Stimulated activated CD8-positive, alpha-beta memory T cell treated with anti-CD3 and anti-CD28 coated beads, Interleukin-4, amount 100 ng/mL, for 48 hours (primary cell): ENCODE data around the gene GRB14.
"Not testable (repeated sequence)": the region's sequence is repeated elsewhere in the genome, so short reads cannot be mapped to it uniquely, and the experiment has no call there.

ENCODE experiments used
- DNase-seq: peaks from one replicate; pipeline ENCODE4 v3.0.0-alpha.2; 2020

GRB14 gene

GRCh38 chr2:164620873-164621763 lies at the start of gene GRB14:
Gene GRB14 (minus strand): TSS chr2:164621482. CDS start chr2:164621309, 173 bp downstream.
- DNase-seq, result no peak

- DNase-seq, result no peak
Measured at GRCh38 chr2:164669291-164669690, 48.0 kb upstream of the GRB14 start.

- DNase-seq, result no peak
Measured at GRCh38 chr2:164667566-164667965, 46.3 kb upstream of the GRB14 start.

GRCh38 chr2:164664070-164664469 lies 42.8 kb upstream of the GRB14 start:
- no peak for DNase-seq

GRCh38 chr2:164662868-164663631 lies 41.8 kb upstream of the GRB14 start:
- no peak for DNase-seq

GRCh38 chr2:164662066-164662465 lies 40.8 kb upstream of the GRB14 start:
- DNase-seq, result no peak

GRCh38 chr2:164661349-164661748 lies 40.1 kb upstream of the GRB14 start:
- DNase-seq, result no peak

GRCh38 chr2:164657129-164657528 lies 35.8 kb upstream of the GRB14 start:
- DNase-seq, result no peak

- no peak for DNase-seq
Measured at GRCh38 chr2:164655750-164656149, 34.5 kb upstream of the GRB14 start.

- DNase-seq, result no peak
Measured at GRCh38 chr2:164655336-164655735, 34.1 kb upstream of the GRB14 start.

GRCh38 chr2:164651361-164651760 lies 30.1 kb upstream of the GRB14 start:
- DNase-seq, result no peak

GRCh38 chr2:164644036-164644700 lies 22.9 kb upstream of the GRB14 start:
- no peak for DNase-seq

GRCh38 chr2:164642946-164643555 lies 21.8 kb upstream of the GRB14 start:
- no peak for DNase-seq

- DNase-seq, result no peak
Measured at GRCh38 chr2:164642268-164642667, 21.0 kb upstream of the GRB14 start.

- DNase-seq, result not testable (repeated sequence)
Measured at GRCh38 chr2:164628319-164628718, 7.0 kb upstream of the GRB14 start.

- no peak for DNase-seq
Measured at GRCh38 chr2:164625378-164625971, 4.2 kb upstream of the GRB14 start.

GRCh38 chr2:164624316-164624715 lies 3.0 kb upstream of the GRB14 start:
- no peak for DNase-seq

- no peak for DNase-seq
Measured at GRCh38 chr2:164622338-164623106, 1.2 kb upstream of the GRB14 start.

- no peak for DNase-seq
Measured at GRCh38 chr2:164621764-164622105, 453 bp upstream of the GRB14 start.

GRCh38 chr2:164620457-164620856 lies 825 bp downstream of the GRB14 start:
- DNase-seq, result no peak

GRCh38 chr2:164617466-164617865 lies 3.8 kb downstream of the GRB14 start:
- no peak for DNase-seq
